HG03432 (cell line): ENCODE measurements around the gene FOSL2.

ENCODE experiments used
- ATAC-seq: cut with Tn5 transposase; IDR thresholded peaks from one replicate; pipeline ENCODE4 v1.9.1; 2021; ENCODE audit warnings: mild to moderate bottlenecking, moderate library complexity; ENCODE audit not compliant: unreplicated experiment

FOSL2 gene

GRCh38 chr2:28430377-28430765 is 37.7 kb downstream of the FOSL2 start:
- ATAC-seq: no peak

GRCh38 chr2:28430788-28431418 is 38.2 kb downstream of the FOSL2 start:
- ATAC-seq: no peak

GRCh38 chr2:28431741-28432140 is 39.1 kb downstream of the FOSL2 start:
- no peak for ATAC-seq

- ATAC-seq: no peak
Measured at GRCh38 chr2:28432362-28432761, 39.7 kb downstream of the FOSL2 start.

GRCh38 chr2:28433215-28433614 is 40.6 kb downstream of the FOSL2 start:
- no peak for ATAC-seq

- ATAC-seq: no peak
Measured at GRCh38 chr2:28433935-28434599, 41.4 kb downstream of the FOSL2 start.

- ATAC-seq: no peak
Measured at GRCh38 chr2:28434600-28434989, 41.9 kb downstream of the FOSL2 start.

- no peak for ATAC-seq
Measured at GRCh38 chr2:28435241-28435640, 42.6 kb downstream of the FOSL2 start.

GRCh38 chr2:28435814-28436351 is 43.2 kb downstream of the FOSL2 start:
- ATAC-seq: no peak

GRCh38 chr2:28436525-28437051 is 43.9 kb downstream of the FOSL2 start:
- no peak for ATAC-seq

- ATAC-seq: no peak
Measured at GRCh38 chr2:28437149-28437835, 44.6 kb downstream of the FOSL2 start.

GRCh38 chr2:28437918-28438317 is 45.3 kb downstream of the FOSL2 start:
- ATAC-seq: no peak

- no peak for ATAC-seq
Measured at GRCh38 chr2:28438532-28439063, 45.9 kb downstream of the FOSL2 start.

- no peak for ATAC-seq
Measured at GRCh38 chr2:28439127-28439526, 46.5 kb downstream of the FOSL2 start.

- ATAC-seq: no peak
Measured at GRCh38 chr2:28439763-28440162, 47.1 kb downstream of the FOSL2 start.

- ATAC-seq: no peak
Measured at GRCh38 chr2:28442328-28442727, 49.7 kb downstream of the FOSL2 start.

- ATAC-seq: no peak
Measured at GRCh38 chr2:28444956-28445355, 52.3 kb downstream of the FOSL2 start.

- ATAC-seq: no peak
Measured at GRCh38 chr2:28445448-28446258, 53.0 kb downstream of the FOSL2 start.

- no peak for ATAC-seq
Measured at GRCh38 chr2:28446531-28446930, 53.9 kb downstream of the FOSL2 start.

GRCh38 chr2:28447086-28447485 is 54.4 kb downstream of the FOSL2 start:
- no peak for ATAC-seq
